K562 (cell line): ENCODE results near the gene CDCA5. TPM values are rescaled to one million over a fixed set of nuclear protein-coding genes. Genes with fewer than 3 reads are reported as not detected.
A peak's percentile ranks its signal among the peaks of the same experiment; 100 is the strongest.

Source experiments
- ATF1 ChIP-seq, 2 experiments: fragments of 450-650 bp in 1 of 2; IDR thresholded peaks; 2 replicates each; pipeline ENCODE4 v1.6.1; 2016; ENCODE audit warnings: missing compliant biosample characterization in 1 of 2, missing genetic modification characterization in 1 of 2
- BRD4 ChIP-seq: fragments of 200-600 bp; sonication (generic); IDR thresholded peaks from 2 replicates; pipeline ENCODE4 v1.6.1; 2017; ENCODE audit warnings: inconsistent platforms
- COPS2 ChIP-seq: fragments of 450-650 bp; conservative IDR thresholded peaks from 2 replicates; pipeline ENCODE4 v1.6.1; 2016; ENCODE audit warnings: mild to moderate bottlenecking, moderate library complexity
- E2F3 ChIP-seq: fragments of 250-450 bp; sonication (Bioruptor Pico); IDR thresholded peaks from 2 replicates; pipeline ENCODE4 v1.4.0; 2020; ENCODE audit warnings: mild to moderate bottlenecking
- ELF2 ChIP-seq: fragments of 250-450 bp; sonication (Bioruptor Pico); IDR thresholded peaks from 2 replicates; pipeline ENCODE4 v1.5.0; 2021; ENCODE audit warnings: mild to moderate bottlenecking
- HMGXB4 ChIP-seq: sonication (generic); formaldehyde crosslinking; IDR thresholded peaks from 2 replicates; pipeline ENCODE4 v1.8.1; 2023; ENCODE audit warnings: mild to moderate bottlenecking, missing genetic modification reagents
- KLF6 ChIP-seq: fragments of 250-450 bp; sonication (Bioruptor Pico); IDR thresholded peaks from 2 replicates; pipeline ENCODE4 v1.4.0; 2020; ENCODE audit warnings: mild to moderate bottlenecking, moderate library complexity, borderline replicate concordance
- MAZ ChIP-seq, 2 experiments: fragments of 450-650 bp in 1 of 2; sonication (generic) in 1 of 2; formaldehyde crosslinking; IDR thresholded peaks in 1 of 2; conservative IDR thresholded peaks in 1 of 2; 2 replicates each; pipeline versions ENCODE4 v1.4.0 to v1.5.0; 2020; ENCODE audit warnings: mild to moderate bottlenecking in 1 of 2, missing genetic modification reagents in 1 of 2
- NFRKB ChIP-seq: fragments of 450-650 bp; IDR thresholded peaks from 2 replicates; pipeline ENCODE4 v1.6.1; 2016; ENCODE audit warnings: low read depth
- SIX5 ChIP-seq, 2 experiments: IDR thresholded peaks; 2 replicates each; pipeline ENCODE4 v1.6.1; 2011; ENCODE audit warnings: low read length in 2 of 2, borderline replicate concordance in 1 of 2, low read depth in 1 of 2, mild to moderate bottlenecking in 1 of 2, moderate library complexity in 1 of 2; ENCODE audit not compliant: insufficient read depth in 1 of 2
- SOX6 ChIP-seq: fragments of 450-650 bp; IDR thresholded peaks from 2 replicates; pipeline ENCODE4 v1.6.1; 2014; ENCODE audit warnings: mild to moderate bottlenecking
- STAT5A ChIP-seq: IDR thresholded peaks from 2 replicates; pipeline ENCODE4 v1.6.1; 2012; ENCODE audit warnings: low read length, inconsistent platforms, borderline replicate concordance
- TOE1 ChIP-seq, 2 experiments: fragments of 450-650 bp in 1 of 2; sonication (generic) in 1 of 2; formaldehyde crosslinking in 1 of 2; IDR thresholded peaks; 2 replicates each; pipeline versions ENCODE4 v1.7.1 to v1.8.0; 2016 to 2022; ENCODE audit warnings: borderline replicate concordance in 2 of 2, mild to moderate bottlenecking in 2 of 2, antibody characterized with exemption in 1 of 2, inconsistent platforms in 1 of 2, low read depth in 1 of 2, missing genetic modification reagents in 1 of 2, moderate library complexity in 1 of 2
- ZNF224 ChIP-seq: sonication (generic); formaldehyde crosslinking; IDR thresholded peaks from 2 replicates; pipeline ENCODE4 v1.8.0; 2022; ENCODE audit warnings: mild to moderate bottlenecking, missing genetic modification reagents
- ZNF583 ChIP-seq: fragments of 250-450 bp; sonication (Bioruptor Pico); IDR thresholded peaks from 2 replicates; pipeline ENCODE4 v1.4.0; 2020
- ZNF644 ChIP-seq: fragments of 200-800 bp; sonication (Bioruptor generic); IDR thresholded peaks from 2 replicates; pipeline ENCODE4 v1.6.1; 2016; ENCODE audit warnings: low read depth, missing genetic modification characterization, missing compliant biosample characterization
- polyA plus RNA-seq, 8 experiments: library from polyadenylated mRNA; depleted of rRNA in 4 of 8; stranded (reverse) in 5 of 8; unstranded in 3 of 8; fragments of >200 nt; fragmentation: Nextera tagmentation in 2 of 8; fragmentation: Illumina TruSeq in 1 of 8; extraction: Ambion mirVana in 2 of 8; extraction: Trizol in 1 of 8; gene quantifications; 2 replicates each; pipeline versions ENCODE4 v1.2.1 to v1.2.3, GENCODE V29; 2011 to 2014; ENCODE audit warnings: inconsistent platforms in 1 of 8, missing spikeins in 1 of 8
- total RNA-seq, 7 experiments: library from RNA; depleted of rRNA in 6 of 7; stranded (reverse); fragments of >200 nt in 6 of 7; fragmentation: Illumina TruSeq in 2 of 7; extraction: Trizol in 2 of 7; gene quantifications; 2 replicates each; pipeline versions ENCODE4 v1.2.1 to v1.2.3, GENCODE V29; 2011 to 2021; ENCODE audit warnings: low replicate concordance in 1 of 7
- TF ChIP-seq, protein P1 (sequence below): fragments of 200-800 bp; sonication (Bioruptor generic); IDR thresholded peaks from 2 replicates; pipeline ENCODE4 v1.6.1; 2017; ENCODE audit warnings: missing genetic modification characterization, missing compliant biosample characterization
- TF ChIP-seq, protein P2 (sequence below): fragments of 450-650 bp; IDR thresholded peaks from 2 replicates; pipeline ENCODE4 v1.6.1; 2017; ENCODE audit warnings: antibody characterized with exemption, mild to moderate bottlenecking

Gene CDCA5
- total and polyA plus RNA-seq, 9 of the 15 experiments (the other 6 are each of a cell fraction or from before 2014, with no cell fraction given): 18.9 to 94.3 (median 64.6) TPM

- TF ChIP-seq, protein P1, sequence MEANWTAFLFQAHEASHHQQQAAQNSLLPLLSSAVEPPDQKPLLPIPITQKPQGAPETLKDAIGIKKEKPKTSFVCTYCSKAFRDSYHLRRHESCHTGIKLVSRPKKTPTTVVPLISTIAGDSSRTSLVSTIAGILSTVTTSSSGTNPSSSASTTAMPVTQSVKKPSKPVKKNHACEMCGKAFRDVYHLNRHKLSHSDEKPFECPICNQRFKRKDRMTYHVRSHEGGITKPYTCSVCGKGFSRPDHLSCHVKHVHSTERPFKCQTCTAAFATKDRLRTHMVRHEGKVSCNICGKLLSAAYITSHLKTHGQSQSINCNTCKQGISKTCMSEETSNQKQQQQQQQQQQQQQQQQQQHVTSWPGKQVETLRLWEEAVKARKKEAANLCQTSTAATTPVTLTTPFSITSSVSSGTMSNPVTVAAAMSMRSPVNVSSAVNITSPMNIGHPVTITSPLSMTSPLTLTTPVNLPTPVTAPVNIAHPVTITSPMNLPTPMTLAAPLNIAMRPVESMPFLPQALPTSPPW (CRISPR knock-in tag): no peak
- no peak for TF ChIP-seq HMGXB4 (CRISPR knock-in tag)
- no peak for TF ChIP-seq BRD4
- no peak for TF ChIP-seq ZNF224 (CRISPR knock-in tag)
- TF ChIP-seq, protein P2, sequence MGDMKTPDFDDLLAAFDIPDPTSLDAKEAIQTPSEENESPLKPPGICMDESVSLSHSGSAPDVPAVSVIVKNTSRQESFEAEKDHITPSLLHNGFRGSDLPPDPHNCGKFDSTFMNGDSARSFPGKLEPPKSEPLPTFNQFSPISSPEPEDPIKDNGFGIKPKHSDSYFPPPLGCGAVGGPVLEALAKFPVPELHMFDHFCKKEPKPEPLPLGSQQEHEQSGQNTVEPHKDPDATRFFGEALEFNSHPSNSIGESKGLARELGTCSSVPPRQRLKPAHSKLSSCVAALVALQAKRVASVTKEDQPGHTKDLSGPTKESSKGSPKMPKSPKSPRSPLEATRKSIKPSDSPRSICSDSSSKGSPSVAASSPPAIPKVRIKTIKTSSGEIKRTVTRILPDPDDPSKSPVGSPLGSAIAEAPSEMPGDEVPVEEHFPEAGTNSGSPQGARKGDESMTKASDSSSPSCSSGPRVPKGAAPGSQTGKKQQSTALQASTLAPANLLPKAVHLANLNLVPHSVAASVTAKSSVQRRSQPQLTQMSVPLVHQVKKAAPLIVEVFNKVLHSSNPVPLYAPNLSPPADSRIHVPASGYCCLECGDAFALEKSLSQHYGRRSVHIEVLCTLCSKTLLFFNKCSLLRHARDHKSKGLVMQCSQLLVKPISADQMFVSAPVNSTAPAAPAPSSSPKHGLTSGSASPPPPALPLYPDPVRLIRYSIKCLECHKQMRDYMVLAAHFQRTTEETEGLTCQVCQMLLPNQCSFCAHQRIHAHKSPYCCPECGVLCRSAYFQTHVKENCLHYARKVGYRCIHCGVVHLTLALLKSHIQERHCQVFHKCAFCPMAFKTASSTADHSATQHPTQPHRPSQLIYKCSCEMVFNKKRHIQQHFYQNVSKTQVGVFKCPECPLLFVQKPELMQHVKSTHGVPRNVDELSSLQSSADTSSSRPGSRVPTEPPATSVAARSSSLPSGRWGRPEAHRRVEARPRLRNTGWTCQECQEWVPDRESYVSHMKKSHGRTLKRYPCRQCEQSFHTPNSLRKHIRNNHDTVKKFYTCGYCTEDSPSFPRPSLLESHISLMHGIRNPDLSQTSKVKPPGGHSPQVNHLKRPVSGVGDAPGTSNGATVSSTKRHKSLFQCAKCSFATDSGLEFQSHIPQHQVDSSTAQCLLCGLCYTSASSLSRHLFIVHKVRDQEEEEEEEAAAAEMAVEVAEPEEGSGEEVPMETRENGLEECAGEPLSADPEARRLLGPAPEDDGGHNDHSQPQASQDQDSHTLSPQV: no peak
- TF ChIP-seq ATF1 (CRISPR knock-in tag; IDR thresholded peaks at IDR 0.05): no peak
- TF ChIP-seq ATF1 (tag; IDR thresholded peaks at IDR 0.05): 0 out of 2 replicates have a peak, but pooled peaks have one; percentile 19
- TF ChIP-seq ELF2 (CRISPR knock-in tag): no peak
- TF ChIP-seq SOX6: no peak
- TF ChIP-seq MAZ (CRISPR knock-in tag; conservative IDR thresholded peaks at IDR 0.05 in 1 of 2, IDR thresholded peaks at IDR 0.05 in 1 of 2): no peak
- TF ChIP-seq SIX5 (IDR thresholded peaks at IDR 0.05; ENCODE audit: borderline replicate concordance in 1 of 2, insufficient read depth in 1 of 2, low read depth in 1 of 2, low read length in 2 of 2): no peak
- TF ChIP-seq KLF6 (CRISPR knock-in tag): no peak
- TF ChIP-seq NFRKB: no peak
- 0 out of 2 replicates have a peak, but pooled peaks have one; percentile 35 for TF ChIP-seq ZNF644 (tag)
- peak; percentile 71; the same call in 1 of the 2 replicates for TF ChIP-seq E2F3 (CRISPR knock-in tag)
- TF ChIP-seq STAT5A: no peak
- no peak for TF ChIP-seq COPS2
- TF ChIP-seq ZNF583: peak; percentile 8; the same call in 1 of the 2 replicates
- peak; percentile 87 for TF ChIP-seq TOE1 (IDR thresholded peaks at IDR 0.05; ENCODE audit: borderline replicate concordance)
- no peak for TF ChIP-seq TOE1 (CRISPR knock-in tag; IDR thresholded peaks at IDR 0.05; ENCODE audit: borderline replicate concordance, low read depth)
Measured at GRCh38 chr11:65059959-65060824, 23.6 kb downstream of the CDCA5 start (continued).
